Stimulated activated CD4-positive, alpha-beta T cell treated with anti-CD3 and anti-CD28 coated beads, Interleukin-1b, Interleukin-23, amount 100 ng/mL, for 24 hours (primary cell): ENCODE measurements around the gene LYL1.
"Not testable (repeated sequence)": the region's sequence is repeated elsewhere in the genome, so short reads cannot be mapped to it uniquely, and the experiment has no call there.

Experiments
- DNase-seq, 4 experiments: peaks; one replicate each; pipeline ENCODE4 v3.0.0-alpha.2; 2020; ENCODE audit warnings: low read depth in 4 of 4, low spot score in 1 of 4

The LYL1 gene

GRCh38 chr19:13102666-13103580 is at the start of gene LYL1:
Gene LYL1 (minus strand): TSS chr19:13102858. CDS start chr19:13101171, 1,687 bp downstream.
- DNase-seq, result no peak

DNA sequence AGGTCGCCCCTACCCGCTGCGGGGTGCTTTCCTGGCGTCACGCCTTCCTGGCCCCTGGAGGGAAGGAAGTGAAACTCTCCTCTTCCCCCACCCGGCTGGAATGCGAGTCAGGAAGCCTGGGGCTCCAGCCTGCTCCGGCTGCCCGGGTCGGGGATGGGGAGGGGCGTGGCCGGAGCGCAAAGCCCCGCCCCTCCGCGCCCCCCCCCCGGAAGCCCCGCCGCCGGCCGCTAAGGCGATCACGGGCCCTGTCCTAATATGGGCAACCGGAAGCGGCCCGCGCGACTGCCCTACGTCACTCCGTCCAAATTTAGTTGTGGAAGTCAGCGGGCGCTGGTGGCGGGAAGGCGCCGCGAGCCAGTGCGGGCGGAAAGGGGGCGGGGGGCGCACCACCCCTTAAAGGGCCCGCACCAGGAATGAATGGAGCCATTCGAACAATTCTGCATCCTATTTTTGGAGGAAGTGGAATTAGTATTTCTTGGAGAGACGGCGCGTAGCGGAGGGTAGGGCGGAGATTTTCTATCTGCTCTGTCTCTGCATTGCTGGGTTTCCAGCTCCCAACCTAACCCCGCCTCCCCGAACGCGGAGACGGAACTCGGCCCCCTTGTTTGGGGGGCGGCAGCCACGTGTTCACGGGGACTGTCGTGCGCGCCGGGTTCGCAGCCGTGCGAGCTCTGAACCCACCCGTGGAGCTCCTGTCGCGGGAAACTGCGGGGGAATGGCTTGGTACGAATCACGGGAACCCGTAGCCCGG is 49.1 kb upstream of the LYL1 start:
- peak; percentile 88 to 93 (median 90) for DNase-seq

DNA sequence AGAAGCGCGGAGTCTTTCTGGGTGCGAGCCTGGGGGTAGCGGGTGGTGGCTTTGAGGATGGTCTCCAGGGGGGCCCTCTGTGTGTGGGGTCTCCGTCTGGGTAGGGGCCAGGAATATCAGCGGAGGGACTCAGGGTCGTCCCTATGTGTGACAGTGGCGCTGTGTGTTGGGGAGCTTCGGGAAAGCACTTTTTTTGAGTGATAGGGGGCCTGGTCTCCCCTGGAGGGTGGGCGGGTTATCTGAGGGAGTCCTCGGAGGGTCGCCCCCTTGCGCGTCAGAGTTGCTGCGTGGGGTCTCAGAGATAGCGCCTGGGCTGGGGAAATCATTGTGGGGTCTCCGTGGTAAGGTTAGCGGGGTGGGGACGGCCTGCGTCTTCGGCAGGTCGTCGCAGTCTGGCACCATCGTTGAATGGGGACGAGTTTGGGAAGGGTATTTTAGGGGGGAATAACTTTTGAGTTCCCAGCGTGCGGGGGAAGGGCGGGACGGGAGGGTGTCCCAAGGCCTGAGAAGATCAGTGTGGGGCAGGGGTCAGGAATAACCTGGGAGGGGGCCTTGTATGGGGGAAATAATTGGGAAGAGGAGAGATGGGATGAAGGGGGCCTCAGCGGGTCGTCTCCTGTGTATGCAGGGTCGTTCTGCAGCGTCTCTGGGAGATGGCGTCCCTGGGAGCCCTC is 48.4 kb upstream of the LYL1 start:
- no peak for DNase-seq

DNA sequence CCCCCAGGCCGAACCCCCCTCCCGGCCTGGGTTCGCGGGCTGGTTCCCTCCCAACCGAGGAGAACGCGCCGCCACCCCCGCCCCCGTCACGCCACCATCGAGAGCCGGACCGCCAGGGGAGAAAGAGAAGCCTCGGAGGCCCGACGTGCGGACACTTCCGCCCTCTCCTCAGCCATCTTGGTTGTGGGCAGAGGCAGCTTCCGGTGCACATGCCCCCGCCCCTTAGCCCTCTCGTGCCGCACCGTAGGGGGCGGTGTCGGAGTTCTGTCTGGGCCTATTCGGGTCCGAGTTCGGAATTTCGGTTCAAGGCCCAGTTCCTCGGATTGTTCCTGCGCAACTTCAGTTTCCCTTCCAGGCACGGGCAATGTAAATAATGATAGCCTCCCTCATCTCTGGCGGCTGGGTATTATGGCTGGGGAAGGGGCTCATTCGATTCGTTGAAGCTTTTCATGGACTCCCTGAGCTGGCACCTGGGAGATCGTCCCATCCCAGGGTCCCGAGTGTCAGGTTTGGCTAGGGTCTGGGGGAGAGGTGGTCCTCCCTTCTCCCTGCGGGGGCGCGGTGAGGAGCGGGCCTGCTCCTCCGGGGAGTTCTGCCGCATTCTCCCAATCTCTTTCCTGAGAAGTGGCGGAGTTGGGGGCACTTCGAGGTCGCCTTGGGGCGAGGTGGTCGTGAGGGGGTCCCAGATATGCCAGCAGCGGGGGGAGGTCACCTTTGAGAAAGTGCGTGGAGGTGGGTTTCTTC is 47.7 kb upstream of the LYL1 start, which contains the start of the genes IER2 and STX10:
Gene IER2 (plus strand): TSS at position 225 of the 744 bp plus-strand sequence. CDS start 2,776 bp downstream, outside the sequence.
Gene STX10 (minus strand): TSS at position 189 of the 744 bp plus-strand sequence. CDS start 202 bp downstream, outside the sequence.
- peak; percentile 72 to 89 (median 84) for DNase-seq

- no peak for DNase-seq
Measured at GRCh38 chr19:13149628-13150186, 47.0 kb upstream of the LYL1 start.

DNA sequence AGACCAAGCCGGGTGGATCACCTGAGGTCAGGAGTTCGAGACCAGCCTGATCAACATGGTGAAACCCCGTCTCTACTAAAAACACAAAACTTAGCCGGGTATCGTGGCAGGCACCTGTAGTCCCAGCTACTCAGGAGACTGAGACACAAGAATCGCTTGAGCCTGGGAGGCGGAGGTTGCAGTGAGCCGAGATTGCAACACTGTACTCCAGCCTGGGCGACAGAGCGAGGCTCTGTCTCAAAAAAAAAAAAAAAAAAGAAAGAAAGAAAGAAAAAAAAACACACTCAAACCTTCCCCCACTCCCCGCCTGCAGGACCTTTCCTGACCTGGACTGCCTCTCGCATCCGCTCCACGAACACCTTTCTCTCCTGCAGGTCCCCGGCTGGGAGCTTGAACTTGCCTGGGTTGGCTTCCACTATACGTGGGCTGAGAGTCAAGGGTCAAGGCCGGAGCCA is 46.5 kb upstream of the LYL1 start:
- not testable (repeated sequence) for DNase-seq

- DNase-seq, result no peak
Measured at GRCh38 chr19:13146763-13147563, 44.3 kb upstream of the LYL1 start.

GRCh38 chr19:13139633-13140311 is 37.1 kb upstream of the LYL1 start:
- no peak for DNase-seq

GRCh38 chr19:13138916-13139198 is 36.2 kb upstream of the LYL1 start:
- DNase-seq, result no peak

DNA sequence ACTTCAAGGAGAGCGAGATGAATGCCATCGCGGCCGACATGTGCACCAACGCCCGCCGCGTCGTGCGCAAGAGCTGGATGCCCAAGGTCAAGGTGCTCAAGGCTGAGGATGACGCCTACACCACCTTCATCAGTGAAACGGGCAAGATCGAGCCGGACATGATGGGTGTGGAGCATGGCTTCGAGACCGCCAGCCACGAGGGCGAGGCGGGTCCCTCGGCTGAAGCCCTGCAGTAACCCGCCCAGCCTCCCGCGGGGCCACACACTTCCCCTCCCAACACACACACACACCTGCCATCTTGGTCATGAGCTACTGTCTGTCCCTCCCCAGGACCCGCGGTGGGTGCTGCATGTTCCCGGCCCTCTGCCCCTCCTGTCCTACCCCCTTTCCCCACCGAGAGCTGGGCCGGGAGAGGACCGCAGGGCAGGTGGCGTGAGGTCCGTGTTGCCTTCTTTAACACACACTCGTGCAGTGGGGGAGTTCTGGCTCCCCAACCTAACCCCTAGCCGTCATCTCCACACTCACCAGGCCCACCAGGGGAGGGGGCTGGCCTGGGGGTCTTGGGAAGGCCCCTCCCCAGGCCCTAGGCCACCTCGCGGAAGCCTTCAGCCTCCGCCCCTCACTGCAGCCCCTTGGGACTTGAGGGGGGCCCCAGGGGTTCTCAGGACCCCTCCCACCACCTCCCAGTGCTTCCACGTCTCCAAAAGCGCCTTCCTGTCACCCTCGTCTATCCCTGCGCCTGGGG is 35.7 kb upstream of the LYL1 start:
- DNase-seq, result no peak

GRCh38 chr19:13137290-13137794 is 34.7 kb upstream of the LYL1 start:
- no peak for DNase-seq

- DNase-seq, result no peak
Measured at GRCh38 chr19:13135068-13136062, 32.7 kb upstream of the LYL1 start.

GRCh38 chr19:13134626-13135025 is 32.0 kb upstream of the LYL1 start:
- no peak for DNase-seq

- no peak for DNase-seq
Measured at GRCh38 chr19:13133241-13133870, 30.7 kb upstream of the LYL1 start.

GRCh38 chr19:13132471-13133180 is 30.0 kb upstream of the LYL1 start:
- peak in 1 of 4 experiments; percentile 71 for DNase-seq
